ENCODE measurements around the gene ITIH6. TPM values are rescaled to one million over a fixed set of nuclear protein-coding genes. Genes with fewer than 3 reads are reported as not detected.

The ITIH6 gene
- polyA plus RNA-seq, 1 donor from 2014 or later, result not detected

GRCh38 chrX:54824195-54824594 is 26.1 kb upstream of the ITIH6 start:
- H3K27me3 ChIP-seq (ENCODE audit: insufficient read depth, low read depth, low read length), result no peaks in the 10 kb centered on the region
- no peaks in the 10 kb centered on the region for H3K9me3 ChIP-seq (ENCODE audit: low read length)
- no peak overlapping the region for H3K9ac ChIP-seq (ENCODE audit: low read length)
- H3K9me2 ChIP-seq (ENCODE audit: insufficient read depth, low read length), result no peaks in the 10 kb centered on the region
- H3K27ac ChIP-seq (ENCODE audit: low read length), result no peak overlapping the region
- H3K4me2 ChIP-seq (ENCODE audit: low read length), result no peak overlapping the region
- no peak overlapping the region for H3K4me3 ChIP-seq (ENCODE audit: low read length)
- H3K36me3 ChIP-seq (ENCODE audit: insufficient read depth, low read length), result no peaks in the 10 kb centered on the region
- H4K20me1 ChIP-seq (ENCODE audit: insufficient read depth), result no peaks in the 10 kb centered on the region
- no peaks in the 10 kb centered on the region for H3F3A ChIP-seq (ENCODE audit: insufficient read depth, low read length, poor library complexity, severe bottlenecking)
- no peak overlapping the region for H2AFZ ChIP-seq (ENCODE audit: low read depth, low read length)
- TF ChIP-seq TAF1 (IDR thresholded peaks at IDR 0.05; ENCODE audit: low read depth), result no peak
- no peaks in the 10 kb centered on the region for H3K79me2 ChIP-seq (replicated peaks; ENCODE audit: insufficient read depth, low read length)

- H3K9ac ChIP-seq (ENCODE audit: low read length), result no peak overlapping the region
- no peaks in the 10 kb centered on the region for H3K79me2 ChIP-seq (replicated peaks; ENCODE audit: insufficient read depth, low read length)
- no peak overlapping the region for H3K4me2 ChIP-seq (ENCODE audit: low read length)
- no peaks in the 10 kb centered on the region for H4K20me1 ChIP-seq (ENCODE audit: insufficient read depth)
- H3K9me2 ChIP-seq (ENCODE audit: insufficient read depth, low read length), result no peaks in the 10 kb centered on the region
- no peaks in the 10 kb centered on the region for H3F3A ChIP-seq (ENCODE audit: insufficient read depth, low read length, poor library complexity, severe bottlenecking)
- H2AFZ ChIP-seq (ENCODE audit: low read depth, low read length), result no peak overlapping the region
- H3K27ac ChIP-seq (ENCODE audit: low read length), result no peak overlapping the region
- H3K36me3 ChIP-seq (ENCODE audit: insufficient read depth, low read length), result no peaks in the 10 kb centered on the region
- H3K9me3 ChIP-seq (ENCODE audit: low read length), result no peaks in the 10 kb centered on the region
- H3K4me3 ChIP-seq (ENCODE audit: low read length), result no peak overlapping the region
- no peaks in the 10 kb centered on the region for H3K27me3 ChIP-seq (ENCODE audit: insufficient read depth, low read depth, low read length)
- TF ChIP-seq EP300 (conservative IDR thresholded peaks at IDR 0.05; ENCODE audit: poor library complexity, severe bottlenecking) (no peak), REST (IDR thresholded peaks at IDR 0.05; ENCODE audit: borderline replicate concordance) (no peak), SMC3 (conservative IDR thresholded peaks at IDR 0.05; ENCODE audit: poor library complexity) (no peak), TAF1 (IDR thresholded peaks at IDR 0.05; ENCODE audit: low read depth) (no peak), EZH2 (IDR thresholded peaks at IDR 0.05; ENCODE audit: borderline replicate concordance, insufficient read depth, low read length, poor library complexity, severe bottlenecking) (no peak), POLR2AphosphoS5 (IDR thresholded peaks at IDR 0.05) (no peak), MXI1 (conservative IDR thresholded peaks at IDR 0.05; ENCODE audit: poor library complexity, severe bottlenecking) (no peak), CTCF (IDR thresholded peaks at IDR 0.05; ENCODE audit: poor library complexity, severe bottlenecking) (no peak), RAD21 (conservative IDR thresholded peaks at IDR 0.05) (no peak)
These were observed 23.3 kb upstream of the ITIH6 start for GRCh38 chrX:54821310-54821709.

- H3K36me3 ChIP-seq (ENCODE audit: insufficient read depth, low read length), result no peaks in the 10 kb centered on the region
- H3K27ac ChIP-seq (ENCODE audit: low read length), result no peak overlapping the region
- H3F3A ChIP-seq (ENCODE audit: insufficient read depth, low read length, poor library complexity, severe bottlenecking), result no peaks in the 10 kb centered on the region
- H3K9me3 ChIP-seq (ENCODE audit: low read length), result no peaks in the 10 kb centered on the region
- H3K9me2 ChIP-seq (ENCODE audit: insufficient read depth, low read length), result no peaks in the 10 kb centered on the region
- H3K4me3 ChIP-seq (ENCODE audit: low read length), result no peak overlapping the region
- no peaks in the 10 kb centered on the region for H3K79me2 ChIP-seq (replicated peaks; ENCODE audit: insufficient read depth, low read length)
- H3K9ac ChIP-seq (ENCODE audit: low read length), result no peak overlapping the region
- H3K4me2 ChIP-seq (ENCODE audit: low read length), result no peak overlapping the region
- no peaks in the 10 kb centered on the region for H4K20me1 ChIP-seq (ENCODE audit: insufficient read depth)
- H2AFZ ChIP-seq (ENCODE audit: low read depth, low read length), result no peak overlapping the region
- TF ChIP-seq SMC3 (conservative IDR thresholded peaks at IDR 0.05; ENCODE audit: poor library complexity), result no peak
- no peak for TF ChIP-seq POLR2AphosphoS5 (IDR thresholded peaks at IDR 0.05)
- no peak for TF ChIP-seq EZH2 (IDR thresholded peaks at IDR 0.05; ENCODE audit: borderline replicate concordance, insufficient read depth, low read length, poor library complexity, severe bottlenecking)
- no peak for TF ChIP-seq MXI1 (conservative IDR thresholded peaks at IDR 0.05; ENCODE audit: poor library complexity, severe bottlenecking)
- no peak for TF ChIP-seq EP300 (conservative IDR thresholded peaks at IDR 0.05; ENCODE audit: poor library complexity, severe bottlenecking)
- TF ChIP-seq CTCF (IDR thresholded peaks at IDR 0.05; ENCODE audit: poor library complexity, severe bottlenecking), result no peak
- no peak for TF ChIP-seq RAD21 (conservative IDR thresholded peaks at IDR 0.05)
- TF ChIP-seq REST (IDR thresholded peaks at IDR 0.05; ENCODE audit: borderline replicate concordance), result no peak
- no peak for TF ChIP-seq TAF1 (IDR thresholded peaks at IDR 0.05; ENCODE audit: low read depth)
- H3K27me3 ChIP-seq (ENCODE audit: insufficient read depth, low read depth, low read length), result no peaks in the 10 kb centered on the region
These were observed 22.7 kb upstream of the ITIH6 start for GRCh38 chrX:54820737-54821136.
